GM12873 (cell line): Measurements from ENCODE around the gene OR6C4.

Experiments
- CTCF ChIP-seq: IDR thresholded peaks from 2 replicates; pipeline ENCODE4 v1.5.1; 2012; ENCODE audit warnings: low read depth, mild to moderate bottlenecking, moderate library complexity, low read length, control low read depth; ENCODE audit not compliant: insufficient read depth; ENCODE audit errors: missing control alignments

Gene OR6C4

GRCh38 chr12:55572168-55572567 lies 22.8 kb downstream of the OR6C4 start, which contains the start of gene OR2AP1:
Gene OR2AP1 (plus strand): TSS chr12:55572468. CDS start chr12:55574415, 1,947 bp downstream.
- TF ChIP-seq CTCF = no peak

GRCh38 chr12:55582066-55582465 lies 32.7 kb downstream of the OR6C4 start:
- TF ChIP-seq CTCF = no peak

GRCh38 chr12:55585817-55586216 lies 36.4 kb downstream of the OR6C4 start:
- TF ChIP-seq CTCF = no peak
